Measurements from ENCODE around the gene UIMC1. TPM values are rescaled to one million over a fixed set of nuclear protein-coding genes. Genes with fewer than 3 reads are reported as not detected.

UIMC1 gene
- polyA plus RNA-seq, 1 donor (not counting 4 experiments of a cell fraction or from before 2014, with no cell fraction given) = 29.0 TPM

GRCh38 chr5:177015156-177015555, 8.6 kb upstream of the UIMC1 start:
- no peak for TF ChIP-seq CTCF (optimal IDR thresholded peaks at IDR 0.05 in 1 of 3, IDR thresholded peaks at IDR 0.05 in 1 of 3, conservative IDR thresholded peaks at IDR 0.05 in 1 of 3; ENCODE audit: extremely low read depth in 1 of 3, insufficient read depth in 2 of 3, low read length in 3 of 3)
- TF ChIP-seq EZH2 (IDR thresholded peaks at IDR 0.05; ENCODE audit: low read length) = no peak
- no peaks in the 10 kb centered on the region for H3K9me1 ChIP-seq (ENCODE audit: control insufficient read depth, extremely low read depth, insufficient read depth, low read length)
- H3K36me3 ChIP-seq (ENCODE audit: control insufficient read depth in 2 of 2, extremely low read depth in 1 of 2, insufficient read depth in 2 of 2, low read length in 2 of 2) = no peaks in the 10 kb centered on the region
- H3K27me3 ChIP-seq (ENCODE audit: control insufficient read depth, extremely low read depth, insufficient read depth, low read length) = no peaks in the 10 kb centered on the region
- no peak for DNase-seq (ENCODE audit: low read depth, low spot score)
- no peaks in the 10 kb centered on the region for H3K4me1 ChIP-seq (ENCODE audit: control insufficient read depth, extremely low read depth, insufficient read depth, low read length)
- FAIRE-seq = no peak
- H2AFZ ChIP-seq (ENCODE audit: control insufficient read depth, low read length) = no peak overlapping the region
- no peak overlapping the region for H3K9ac ChIP-seq (ENCODE audit: control insufficient read depth, extremely low read depth, insufficient read depth, low read length)
- H4K20me1 ChIP-seq (ENCODE audit: control insufficient read depth, extremely low read depth, insufficient read depth, low read length) = no peaks in the 10 kb centered on the region
- dilution Hi-C loops (cut with MboI; ENCODE audit: extremely low pct_ligation_motif_present, low sequenced_read_pairs) = no loop called here
- H3K4me2 ChIP-seq (ENCODE audit: control insufficient read depth, extremely low read depth, insufficient read depth, low read depth, low read length) = no peak overlapping the region
- H3K79me2 ChIP-seq (ENCODE audit: control insufficient read depth, insufficient read depth, low read length) = no peaks in the 10 kb centered on the region
- H3K27ac ChIP-seq (ENCODE audit: control insufficient read depth, insufficient read depth, low read length) = no peak overlapping the region
- no peak overlapping the region for H3K4me3 ChIP-seq (ENCODE audit: control insufficient read depth in 2 of 3, extremely low read depth in 1 of 3, insufficient read depth in 2 of 3, low read depth in 1 of 3, low read length in 3 of 3)
- H3K9me3 ChIP-seq (ENCODE audit: control insufficient read depth, low read depth, low read length) = no peaks in the 10 kb centered on the region

- Histone ChIP-seq H3K9me3 (ENCODE audit: control insufficient read depth, low read depth, low read length) (no peaks in the 10 kb centered on the region), H3K4me3 (ENCODE audit: control insufficient read depth in 2 of 3, extremely low read depth in 1 of 3, insufficient read depth in 2 of 3, low read depth in 1 of 3, low read length in 3 of 3) (no peak overlapping the region), H4K20me1 (ENCODE audit: control insufficient read depth, extremely low read depth, insufficient read depth, low read length) (peaks cover 5% of the 10 kb centered on the region), H3K36me3 (ENCODE audit: control insufficient read depth in 2 of 2, extremely low read depth in 1 of 2, insufficient read depth in 2 of 2, low read length in 2 of 2) (no peaks in the 10 kb centered on the region), H3K79me2 (ENCODE audit: control insufficient read depth, insufficient read depth, low read length) (peaks cover 13% of the 10 kb centered on the region), H3K4me2 (ENCODE audit: control insufficient read depth, extremely low read depth, insufficient read depth, low read depth, low read length) (no peak overlapping the region), H3K4me1 (ENCODE audit: control insufficient read depth, extremely low read depth, insufficient read depth, low read length) (peaks cover 4% of the 10 kb centered on the region), H3K9me1 (ENCODE audit: control insufficient read depth, extremely low read depth, insufficient read depth, low read length) (no peaks in the 10 kb centered on the region), H3K27me3 (ENCODE audit: control insufficient read depth, extremely low read depth, insufficient read depth, low read length) (no peaks in the 10 kb centered on the region), H3K27ac (ENCODE audit: control insufficient read depth, insufficient read depth, low read length) (no peak overlapping the region), H3K9ac (ENCODE audit: control insufficient read depth, extremely low read depth, insufficient read depth, low read length) (no peak overlapping the region), H2AFZ (ENCODE audit: control insufficient read depth, low read length) (no peak overlapping the region)
- DNase-seq (ENCODE audit: low read depth, low spot score) (no peak), FAIRE-seq (no peak)
- dilution Hi-C loops (cut with MboI; ENCODE audit: extremely low pct_ligation_motif_present, low sequenced_read_pairs) = no loop called here
- no peak for TF ChIP-seq EZH2 (IDR thresholded peaks at IDR 0.05; ENCODE audit: low read length)
- no peak for TF ChIP-seq CTCF (optimal IDR thresholded peaks at IDR 0.05 in 1 of 3, IDR thresholded peaks at IDR 0.05 in 1 of 3, conservative IDR thresholded peaks at IDR 0.05 in 1 of 3; ENCODE audit: extremely low read depth in 1 of 3, insufficient read depth in 2 of 3, low read length in 3 of 3)
Observed at GRCh38 chr5:177010153-177010552, 3.6 kb upstream of the UIMC1 start.
